ENCODE measurements around the gene SH3GL2. TPM values are rescaled to one million over a fixed set of nuclear protein-coding genes. Genes with fewer than 3 reads are reported as not detected.

SH3GL2 gene
- polyA plus RNA-seq, 3 donors: 3.3 to 4.0 (median 3.9) TPM

DNA sequence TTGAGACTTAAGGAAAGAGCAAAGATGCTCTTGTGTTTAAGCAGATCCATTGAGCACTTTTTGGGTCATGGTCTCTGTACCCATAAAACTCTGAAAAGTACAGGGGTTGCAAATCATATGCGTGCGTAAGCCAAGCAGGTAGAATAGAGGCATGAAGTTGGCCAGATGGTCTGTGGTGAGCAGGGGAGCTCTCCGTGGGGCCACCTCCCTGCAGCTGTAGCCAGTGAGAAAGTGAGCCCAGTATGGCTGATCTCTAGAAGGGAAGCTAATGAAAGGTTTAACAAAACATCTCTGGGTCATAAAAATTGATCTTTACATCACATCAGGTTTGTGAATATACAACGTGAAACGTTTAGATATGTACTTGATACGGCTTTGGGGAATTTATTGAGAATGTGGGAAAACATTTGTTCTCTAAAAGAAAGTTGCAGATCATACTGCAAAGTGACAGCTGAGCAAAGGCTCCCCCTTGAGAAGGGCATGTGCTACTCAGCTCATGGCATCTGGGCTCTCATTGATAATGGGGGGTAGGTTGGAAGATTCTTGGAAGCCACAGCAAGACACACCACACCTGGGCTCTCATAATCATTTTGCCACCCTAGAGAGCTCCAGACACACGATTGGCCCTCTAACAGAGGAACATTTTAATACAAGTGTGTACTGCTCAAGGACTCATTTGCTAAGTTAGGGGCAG lies 30.6 kb downstream of the SH3GL2 start:
- no peak for DNase-seq

DNA sequence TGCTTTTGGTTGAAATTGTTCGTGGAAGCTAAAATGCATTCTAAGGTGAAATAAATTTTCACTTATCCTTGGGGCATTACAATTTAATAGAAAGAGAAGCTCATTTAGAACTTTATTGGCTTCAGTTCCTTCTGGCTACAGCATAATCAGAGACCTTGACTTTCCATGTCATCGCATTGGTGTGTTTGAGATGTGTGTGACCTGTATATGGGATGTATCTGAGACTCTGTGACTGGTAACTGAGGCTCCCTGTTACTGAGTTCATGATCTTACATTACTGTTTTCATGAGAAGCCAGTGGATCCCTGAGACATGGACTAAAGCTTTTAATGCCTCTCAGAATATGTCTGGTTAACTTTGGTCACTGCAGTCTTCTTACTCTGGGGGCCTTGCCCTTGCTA lies 32.5 kb downstream of the SH3GL2 start:
- no peak for DNase-seq

DNA sequence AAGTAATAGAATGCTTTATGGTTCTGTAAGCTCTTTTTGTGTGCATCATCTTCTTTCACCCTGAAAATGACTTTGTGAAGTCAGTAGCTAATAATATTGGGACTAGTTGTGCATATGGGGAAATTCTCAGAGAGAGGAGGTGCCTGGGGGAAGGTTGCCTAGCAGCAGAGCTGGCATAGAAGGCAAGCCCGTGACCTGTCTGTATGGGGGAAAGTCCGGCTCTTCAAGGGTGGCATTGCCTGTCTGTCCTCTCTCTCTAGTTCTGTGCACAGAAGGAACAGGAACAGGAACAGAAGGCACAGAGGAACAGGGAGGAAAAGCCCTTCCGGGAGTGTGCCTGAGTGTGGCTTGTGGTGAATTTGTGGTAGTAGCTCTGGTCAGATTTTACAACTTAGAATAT lies 33.1 kb downstream of the SH3GL2 start:
- no peak for DNase-seq

DNA sequence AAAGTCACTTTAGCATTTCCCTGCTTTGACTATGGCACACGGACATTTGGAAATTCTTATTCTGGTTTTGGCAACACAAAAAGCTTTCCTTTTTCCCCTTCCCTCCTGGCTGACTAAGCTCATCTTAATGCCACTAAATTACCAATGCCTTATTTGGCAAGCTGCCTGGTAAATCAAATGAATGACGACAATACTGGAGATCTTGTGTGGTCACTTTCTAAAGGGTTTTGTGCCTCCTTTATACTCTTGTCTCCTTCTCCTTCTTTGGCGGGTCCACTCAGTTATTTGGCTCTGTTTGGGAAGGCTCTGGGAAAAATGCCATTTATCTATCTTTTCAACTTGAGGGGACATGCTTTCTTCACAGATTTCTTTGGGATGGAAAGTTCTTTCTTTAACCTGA lies 34.9 kb downstream of the SH3GL2 start:
- no peak for DNase-seq

DNA sequence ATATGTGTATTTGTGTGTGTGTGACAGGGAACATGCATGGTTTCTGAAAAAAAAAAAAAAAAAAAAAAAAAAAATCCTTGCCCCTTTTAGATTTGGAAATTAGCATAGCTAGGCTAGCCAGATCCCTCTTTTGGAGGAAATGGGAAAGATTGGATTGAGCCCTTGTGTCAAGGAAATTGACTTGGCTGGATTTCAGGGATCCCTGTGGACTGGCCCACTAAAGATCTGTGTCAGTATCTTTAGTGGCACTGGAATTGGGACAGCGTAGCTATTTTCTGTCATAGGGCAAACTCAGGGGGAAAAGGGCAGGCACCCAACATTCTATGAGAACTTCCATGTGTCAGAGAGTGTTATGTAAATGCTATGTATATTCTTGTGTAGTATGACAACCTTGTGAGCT lies 35.4 kb downstream of the SH3GL2 start:
- no peak for DNase-seq

DNA sequence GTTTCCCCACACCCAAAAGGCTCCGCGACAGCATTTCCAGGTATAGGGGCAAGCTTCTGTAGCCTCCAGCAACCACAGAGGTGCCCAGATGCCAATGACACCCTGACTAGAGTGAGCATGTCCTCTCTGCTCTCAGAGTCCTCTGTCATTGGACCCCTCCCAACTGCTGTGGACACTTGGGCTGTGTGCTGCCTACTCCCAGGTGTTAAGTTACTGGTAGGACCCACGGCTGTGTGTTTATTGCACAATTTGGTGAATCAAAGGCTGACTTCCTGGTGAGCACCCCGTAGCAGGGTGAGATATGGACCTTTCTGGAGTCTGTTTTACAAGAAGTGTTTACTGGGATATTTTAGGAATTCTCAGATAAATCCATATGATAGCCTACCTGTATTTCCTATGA lies 36.0 kb downstream of the SH3GL2 start:
- no peak for DNase-seq

DNA sequence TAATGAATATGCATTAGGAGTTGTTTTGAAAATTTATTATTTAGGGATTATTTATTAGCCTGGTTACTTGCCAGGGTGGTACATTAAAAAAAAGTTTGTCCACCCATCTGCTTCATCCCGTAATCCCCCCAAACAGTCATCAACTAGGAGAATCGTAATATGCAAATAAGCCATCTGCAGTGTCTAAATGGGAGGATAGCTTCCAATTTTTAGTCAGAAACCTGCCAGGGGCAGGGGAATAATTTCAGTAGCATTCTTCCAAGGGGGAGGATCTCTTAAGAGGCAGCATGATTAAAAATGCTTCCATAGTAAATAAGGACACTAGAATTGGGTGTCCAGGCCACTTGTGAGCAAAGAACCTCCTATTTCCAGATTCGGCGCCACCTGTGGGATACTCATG lies 43.3 kb downstream of the SH3GL2 start:
- DNase-seq: no peak

DNA sequence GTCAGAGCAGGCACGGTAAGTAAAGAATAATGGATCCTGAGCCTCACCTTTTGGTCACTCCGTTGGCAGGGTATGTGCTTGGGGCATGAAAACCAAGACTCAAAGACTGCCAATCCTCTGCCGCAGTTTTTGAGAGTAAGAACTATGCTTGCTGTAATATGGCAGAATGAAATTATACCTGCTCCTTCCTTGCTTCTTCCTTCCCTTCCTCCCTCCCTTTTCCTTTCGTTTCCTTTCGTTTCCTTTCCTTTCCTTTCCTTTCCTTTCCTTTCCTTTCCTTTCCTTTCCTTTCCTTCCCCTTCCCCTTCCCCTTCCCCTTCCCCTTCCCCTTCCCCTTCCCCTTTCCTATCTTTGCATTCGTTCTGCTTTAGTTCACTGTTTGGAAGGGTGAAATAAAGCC lies 43.9 kb downstream of the SH3GL2 start:
- DNase-seq: no peak

DNA sequence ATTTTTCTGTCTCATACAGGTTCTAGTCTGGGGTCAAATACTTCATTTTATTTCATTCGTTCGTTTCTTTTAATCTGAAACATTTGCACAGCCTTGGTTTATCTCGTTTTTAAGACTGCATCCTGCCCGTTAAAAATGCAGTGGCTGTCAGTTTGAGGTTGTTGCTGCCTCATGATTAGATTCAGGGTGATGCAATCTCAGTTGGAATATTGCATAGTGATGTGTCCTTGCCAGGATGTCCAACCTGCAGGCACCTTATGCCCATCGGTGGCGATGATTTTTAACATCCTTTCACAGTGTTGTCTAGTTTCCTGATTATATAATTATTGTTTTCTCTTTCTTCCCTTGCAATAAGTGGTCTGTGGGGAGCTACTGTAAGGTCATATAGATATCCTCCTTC lies 45.1 kb downstream of the SH3GL2 start:
- DNase-seq: no peak

DNA sequence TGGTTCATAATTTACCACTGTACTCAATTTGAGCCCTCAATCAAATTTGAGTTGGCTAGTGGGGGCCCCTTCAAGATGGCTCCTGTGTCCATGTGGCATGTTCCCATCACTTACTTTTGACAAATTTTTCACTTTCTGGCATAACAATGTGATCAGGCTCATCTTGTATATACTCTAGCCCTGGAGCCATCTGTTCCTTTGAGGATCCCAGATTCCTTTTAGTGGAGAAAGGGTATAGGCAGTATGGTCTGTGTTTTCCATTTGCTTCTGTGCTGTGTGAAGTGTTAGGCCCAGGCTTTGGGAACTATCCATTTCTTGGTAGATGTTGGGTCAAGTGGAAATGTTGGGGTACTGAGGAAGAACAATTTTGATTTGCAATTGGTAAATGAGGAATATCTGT lies 45.7 kb downstream of the SH3GL2 start:
- no peak for DNase-seq

DNA sequence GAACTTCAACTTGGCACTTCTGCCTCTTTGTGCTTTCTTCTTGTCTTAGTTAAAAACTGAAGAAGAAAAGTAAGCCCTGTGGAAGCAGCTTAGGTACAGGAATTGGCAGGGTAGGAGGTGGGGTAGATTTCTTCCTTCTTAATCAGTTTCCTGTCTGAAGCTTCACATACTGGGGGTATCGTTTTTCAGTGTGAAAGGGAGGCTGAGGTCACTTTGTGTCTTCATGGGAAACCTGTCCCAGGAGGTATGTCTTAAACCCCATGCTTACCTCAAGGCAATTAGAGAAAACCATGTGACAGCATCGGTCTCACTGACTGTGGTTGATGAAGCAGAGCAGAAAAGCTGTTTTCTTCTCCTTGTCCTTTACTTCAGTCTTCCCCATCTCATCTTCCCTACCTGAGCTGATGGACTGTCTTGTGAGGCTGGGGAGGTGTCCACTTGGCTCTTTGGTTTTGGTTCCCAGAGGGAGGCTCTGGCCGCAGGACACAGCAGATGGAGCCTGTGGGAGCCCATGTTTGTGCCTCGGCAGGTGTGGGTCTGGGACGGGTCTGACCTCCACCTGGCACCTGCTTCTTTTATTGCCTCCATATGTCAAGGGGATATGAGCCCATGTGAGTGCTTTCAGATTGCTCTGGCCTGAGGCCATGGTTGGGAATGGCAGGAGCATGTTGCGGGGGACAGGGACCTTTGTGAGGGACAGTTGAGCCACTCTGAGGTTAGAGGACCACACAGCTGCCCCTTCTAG lies 47.0 kb downstream of the SH3GL2 start:
- DNase-seq: no peak

DNA sequence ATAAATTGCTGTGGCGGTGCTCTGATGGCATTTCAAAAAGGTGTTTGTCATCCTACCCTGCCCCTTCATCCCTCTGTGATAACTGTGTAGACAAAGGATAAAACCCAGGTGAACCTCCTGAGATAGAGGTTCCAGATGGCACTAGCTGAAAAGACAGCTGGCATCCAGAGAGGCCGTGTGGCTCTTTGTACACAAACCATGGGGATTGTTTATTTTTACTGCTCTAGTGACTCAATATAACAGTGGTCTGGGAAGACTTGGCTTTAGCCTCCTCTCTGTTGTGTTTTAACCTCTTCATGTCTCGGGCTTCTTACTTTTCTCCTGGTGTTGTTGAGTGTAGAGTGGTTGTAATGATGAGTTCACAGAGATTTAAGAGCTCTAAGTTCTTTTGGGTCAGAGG lies 48.8 kb downstream of the SH3GL2 start:
- no peak for DNase-seq

DNA sequence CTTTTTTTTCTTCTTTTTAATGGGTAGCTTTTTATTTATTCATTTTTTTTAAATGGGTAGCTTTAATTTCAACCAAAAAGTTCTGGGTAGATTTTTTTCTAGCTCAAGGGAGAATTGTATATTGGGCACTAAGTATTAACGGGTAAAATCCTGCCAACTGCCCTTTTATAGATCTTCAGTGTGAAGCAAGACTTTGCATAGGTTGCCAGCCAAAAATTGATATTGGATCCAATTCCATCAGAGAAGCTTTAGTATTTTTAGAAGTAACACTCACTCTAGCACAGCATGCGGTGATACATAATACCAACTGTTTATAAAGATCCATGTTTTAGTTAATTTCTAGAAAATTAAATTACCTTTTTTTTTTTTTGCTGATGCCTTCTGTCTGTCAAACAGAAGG lies 49.8 kb downstream of the SH3GL2 start:
- DNase-seq: no peak

DNA sequence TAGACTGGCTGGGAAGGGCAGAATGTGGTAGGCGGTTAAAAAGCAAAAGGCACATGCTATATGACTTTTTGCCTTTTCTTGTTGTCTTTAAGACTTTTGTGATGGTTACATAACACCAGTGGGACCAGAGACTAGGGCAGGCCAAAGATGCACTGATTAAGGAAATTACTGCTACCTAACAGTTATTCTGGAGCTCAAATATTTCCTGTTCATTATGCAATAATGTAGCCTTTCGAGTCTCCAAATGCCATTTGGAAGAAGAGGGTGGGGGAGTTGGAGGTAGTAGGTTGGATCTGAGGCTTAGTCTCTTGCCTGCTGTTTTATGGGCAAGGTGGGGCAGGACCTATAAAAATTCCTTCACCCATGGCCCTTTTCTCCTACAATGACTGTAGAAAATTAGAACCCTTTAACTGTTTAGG lies 51.7 kb downstream of the SH3GL2 start:
- no peak for DNase-seq

DNA sequence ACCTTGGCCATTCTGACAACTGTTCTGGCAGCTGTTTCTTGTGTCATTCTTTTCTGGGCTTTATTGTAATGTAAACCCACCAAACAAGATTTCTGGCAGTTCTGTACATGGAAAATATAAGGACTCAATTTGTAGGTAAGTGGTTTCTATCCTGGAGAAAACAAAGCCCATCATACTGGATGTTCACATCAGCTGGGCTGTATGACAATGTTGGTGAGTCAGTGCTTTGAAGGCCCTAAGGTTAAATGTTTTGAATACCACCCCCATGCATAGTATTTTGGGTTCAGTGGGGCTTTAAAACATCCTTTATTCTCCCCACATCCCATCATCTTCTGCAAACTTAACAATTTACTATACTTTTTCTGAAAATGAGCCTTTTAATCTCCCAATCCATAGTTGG lies 52.5 kb downstream of the SH3GL2 start:
- DNase-seq: no peak

DNA sequence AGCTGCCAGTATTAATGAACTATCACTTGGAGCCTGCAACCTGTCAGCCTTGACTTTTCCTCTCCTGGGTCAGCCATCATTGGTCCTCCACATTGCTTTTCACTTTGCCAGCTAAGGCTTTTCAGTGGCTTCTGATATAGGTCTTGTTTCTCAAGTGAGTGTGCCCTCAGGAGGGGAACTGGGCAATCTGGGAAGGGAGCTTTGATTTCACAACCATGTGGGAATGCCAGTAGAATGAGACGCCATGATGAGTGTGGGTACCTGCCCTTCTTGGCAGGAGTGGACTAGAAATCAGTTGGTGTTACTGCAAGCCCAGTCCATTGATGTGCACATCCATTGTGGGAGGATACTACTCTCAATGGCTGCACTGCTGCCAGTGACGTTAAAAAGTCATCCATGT lies 54.1 kb downstream of the SH3GL2 start:
- DNase-seq: no peak

DNA sequence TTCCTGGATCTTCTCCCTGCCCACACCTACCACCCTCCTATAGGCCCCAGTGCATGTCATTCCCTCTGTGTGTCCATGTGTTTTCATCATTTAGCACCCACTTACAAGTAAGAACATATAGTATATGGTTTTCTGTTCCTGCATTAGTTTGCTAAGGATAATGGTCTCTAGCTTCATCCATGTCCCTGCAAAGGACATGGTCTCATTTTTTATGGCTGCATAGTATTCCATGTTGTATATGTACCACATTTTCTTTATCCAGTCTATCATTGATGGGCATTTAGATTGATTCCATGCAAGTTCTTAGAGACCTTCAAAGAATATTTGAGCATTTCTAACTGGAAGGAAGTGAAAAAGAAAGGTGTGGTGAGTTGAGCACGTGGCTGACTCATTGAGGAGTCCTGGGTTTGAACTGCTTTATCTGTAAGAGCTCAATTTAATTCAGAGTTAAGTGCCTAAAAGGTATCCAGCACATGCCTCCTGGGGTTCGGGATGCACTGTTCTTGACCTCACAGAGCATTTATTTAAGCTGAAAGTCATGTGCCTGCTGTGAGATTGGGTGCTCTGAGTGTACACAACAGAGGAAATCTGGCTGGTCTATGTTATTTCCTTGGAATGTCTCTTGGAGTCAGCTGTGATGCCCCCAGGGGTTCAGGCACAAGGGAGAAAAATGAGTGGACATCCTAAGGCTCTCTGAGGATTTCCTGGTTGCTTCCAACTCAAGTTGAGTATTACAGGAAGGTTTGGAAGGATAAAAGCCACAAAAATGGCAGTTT lies 56.4 kb downstream of the SH3GL2 start:
- DNase-seq: no peak

DNA sequence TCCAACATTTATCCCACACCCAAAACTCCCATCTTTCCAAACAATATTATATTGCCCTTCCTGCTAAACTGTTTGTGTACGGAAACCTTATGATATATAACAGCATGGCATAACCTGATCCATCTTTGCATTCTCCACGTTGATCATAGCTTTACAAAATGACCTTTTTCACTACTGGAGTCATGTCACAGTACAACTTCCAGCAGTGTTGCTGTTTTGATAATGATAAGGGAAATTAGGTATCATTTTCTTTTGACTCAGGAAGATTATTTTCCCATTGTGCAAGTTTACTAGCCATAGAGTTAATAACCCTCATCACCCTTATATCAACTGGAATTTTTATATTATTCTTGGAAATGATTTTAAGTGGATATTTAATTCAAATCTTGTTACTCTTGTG lies 57.5 kb downstream of the SH3GL2 start:
- DNase-seq: no peak

DNA sequence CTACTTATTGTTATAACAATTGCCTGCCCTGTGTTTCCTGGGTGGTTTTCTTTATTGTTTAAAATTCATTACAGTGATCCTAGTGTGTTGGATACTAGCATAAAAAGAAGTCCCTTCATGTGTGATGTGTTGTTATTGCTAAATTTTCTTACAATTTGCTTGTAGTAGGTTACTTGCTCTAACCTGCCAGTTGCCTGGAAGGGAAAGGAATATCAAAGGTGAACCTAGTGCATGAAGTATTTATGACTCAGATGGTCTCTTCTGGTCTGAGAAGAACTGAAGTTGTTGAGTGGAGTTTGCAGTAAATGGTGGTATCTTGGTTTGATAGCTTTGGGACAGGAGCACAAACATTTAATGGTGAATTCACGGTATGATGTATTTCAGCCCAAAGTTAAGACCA lies 58.0 kb downstream of the SH3GL2 start:
- no peak for DNase-seq

DNA sequence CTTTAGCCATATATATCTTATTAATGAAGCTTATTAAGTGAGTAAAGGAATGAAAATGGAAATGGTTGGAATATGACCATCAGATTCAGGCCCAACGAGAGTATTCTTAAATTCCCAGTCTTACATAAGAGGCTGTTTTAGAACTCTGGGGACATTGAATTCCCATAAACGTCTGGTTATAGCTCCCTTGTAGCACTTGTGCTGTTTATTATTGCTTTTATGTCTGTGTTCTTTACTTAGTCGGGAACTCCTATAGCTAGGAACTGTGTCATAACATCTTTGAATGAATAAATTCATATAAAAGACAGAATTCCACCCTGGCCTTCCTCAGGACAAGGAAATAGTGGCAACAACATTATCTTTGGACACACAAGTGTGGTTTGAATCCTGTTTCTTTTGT lies 58.4 kb downstream of the SH3GL2 start:
- no peak for DNase-seq

DNA sequence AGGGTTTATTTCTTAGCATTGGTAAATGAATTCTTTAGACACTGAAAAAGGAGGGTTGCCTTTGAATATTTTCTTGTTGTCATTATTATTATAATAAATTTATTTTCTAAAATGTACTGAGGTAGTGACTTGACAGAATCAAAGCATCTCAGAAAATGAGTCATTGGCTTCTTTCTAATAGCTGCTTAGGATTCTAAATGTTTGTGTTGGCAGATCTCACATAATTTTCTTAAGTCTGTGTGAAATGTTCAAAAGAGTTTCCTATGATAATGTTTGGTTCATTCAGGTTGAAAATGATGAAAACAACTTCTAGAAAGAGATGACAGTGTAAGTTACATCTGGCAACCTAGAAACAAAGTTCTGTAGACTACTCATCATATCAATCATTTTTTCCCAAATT lies 69.7 kb downstream of the SH3GL2 start:
- no peak for DNase-seq

DNA sequence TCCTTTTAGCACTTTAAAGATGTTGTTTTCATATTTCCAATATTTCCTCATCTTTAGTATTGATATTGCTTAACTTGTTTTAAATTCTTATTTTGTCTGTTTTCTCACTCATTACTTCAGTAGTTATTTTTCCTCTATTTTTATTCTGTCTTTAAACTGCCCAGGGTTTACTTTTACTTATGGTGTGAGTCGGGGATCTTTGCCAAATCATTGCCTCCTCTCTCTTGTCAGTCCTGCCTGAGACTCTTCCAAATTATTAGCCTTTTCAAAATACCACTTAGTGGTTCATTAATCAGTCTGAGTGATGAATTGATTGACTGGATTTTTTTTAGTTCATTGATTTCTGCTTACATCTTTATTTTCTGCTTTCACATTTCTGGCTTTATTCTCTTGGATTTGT lies 72.9 kb downstream of the SH3GL2 start:
- DNase-seq: no peak

DNA sequence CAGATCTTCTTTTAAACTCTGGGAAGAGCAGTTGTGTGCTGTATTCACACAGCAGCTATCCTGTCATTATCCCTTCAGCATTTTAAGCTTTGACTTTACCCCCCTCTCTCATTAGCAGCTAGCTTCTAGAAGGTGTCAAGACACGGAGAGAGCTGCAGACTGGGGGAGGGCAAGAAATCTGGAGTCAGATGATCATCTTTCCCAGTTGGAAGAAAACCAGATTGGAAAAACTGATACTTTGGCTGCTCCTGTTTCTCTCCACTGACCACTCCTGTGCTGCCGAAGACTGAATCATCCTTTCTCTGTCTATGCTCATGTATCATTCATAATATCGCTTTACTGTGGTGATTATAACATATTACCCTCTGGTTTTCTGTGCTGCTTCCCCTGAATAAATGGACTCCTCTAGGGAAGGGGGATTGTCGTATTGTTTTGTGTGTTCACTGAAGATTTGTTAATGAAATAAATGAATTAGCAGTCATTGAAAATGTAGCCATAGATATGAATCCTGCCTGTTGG lies 75.1 kb downstream of the SH3GL2 start:
- DNase-seq: no peak
